IPS DF 6.9 (cell line): ENCODE results near the gene CHRNA1.

Experiments used
- DNase-seq: peaks from one replicate; pipeline ENCODE4 v3.0.0-alpha.2; 2013; ENCODE audit warnings: low read depth, low spot score
- H3K27ac ChIP-seq: one replicate; pipeline ENCODE4 v1.5.1; 2013; ENCODE audit warnings: low read length, control low read depth
- H3K27me3 ChIP-seq: 2 replicates; pipeline ENCODE4 v1.6.1; 2013; ENCODE audit warnings: mild to moderate bottlenecking, low read length; ENCODE audit not compliant: control insufficient read depth, insufficient read depth
- H3K36me3 ChIP-seq: 2 replicates; pipeline ENCODE4 v1.6.1; 2013; ENCODE audit warnings: low read length; ENCODE audit not compliant: control insufficient read depth, insufficient read depth
- H3K4me1 ChIP-seq: 2 replicates; pipeline ENCODE4 v1.6.1; 2013; ENCODE audit warnings: low read length; ENCODE audit not compliant: control insufficient read depth, insufficient read depth
- H3K4me3 ChIP-seq: 2 replicates; pipeline ENCODE4 v1.5.1; 2013; ENCODE audit warnings: mild to moderate bottlenecking, low read length
- H3K9me3 ChIP-seq: 2 replicates; pipeline ENCODE4 v1.6.1; 2013; ENCODE audit warnings: low read length, inconsistent platforms; ENCODE audit not compliant: control insufficient read depth, insufficient read depth
- WGBS: extraction: QIAGEN DNeasy Blood & Tissue Kit; methylation state at CpG from one replicate; pipeline ENCODE4 v1.1.7; 2013; ENCODE audit warnings: mixed read lengths, missing lambda C conversion rate; ENCODE audit not compliant: insufficient read length, insufficient coverage; 5-methylcytosine and 5-hydroxymethylcytosine counted together

Gene CHRNA1

DNA sequence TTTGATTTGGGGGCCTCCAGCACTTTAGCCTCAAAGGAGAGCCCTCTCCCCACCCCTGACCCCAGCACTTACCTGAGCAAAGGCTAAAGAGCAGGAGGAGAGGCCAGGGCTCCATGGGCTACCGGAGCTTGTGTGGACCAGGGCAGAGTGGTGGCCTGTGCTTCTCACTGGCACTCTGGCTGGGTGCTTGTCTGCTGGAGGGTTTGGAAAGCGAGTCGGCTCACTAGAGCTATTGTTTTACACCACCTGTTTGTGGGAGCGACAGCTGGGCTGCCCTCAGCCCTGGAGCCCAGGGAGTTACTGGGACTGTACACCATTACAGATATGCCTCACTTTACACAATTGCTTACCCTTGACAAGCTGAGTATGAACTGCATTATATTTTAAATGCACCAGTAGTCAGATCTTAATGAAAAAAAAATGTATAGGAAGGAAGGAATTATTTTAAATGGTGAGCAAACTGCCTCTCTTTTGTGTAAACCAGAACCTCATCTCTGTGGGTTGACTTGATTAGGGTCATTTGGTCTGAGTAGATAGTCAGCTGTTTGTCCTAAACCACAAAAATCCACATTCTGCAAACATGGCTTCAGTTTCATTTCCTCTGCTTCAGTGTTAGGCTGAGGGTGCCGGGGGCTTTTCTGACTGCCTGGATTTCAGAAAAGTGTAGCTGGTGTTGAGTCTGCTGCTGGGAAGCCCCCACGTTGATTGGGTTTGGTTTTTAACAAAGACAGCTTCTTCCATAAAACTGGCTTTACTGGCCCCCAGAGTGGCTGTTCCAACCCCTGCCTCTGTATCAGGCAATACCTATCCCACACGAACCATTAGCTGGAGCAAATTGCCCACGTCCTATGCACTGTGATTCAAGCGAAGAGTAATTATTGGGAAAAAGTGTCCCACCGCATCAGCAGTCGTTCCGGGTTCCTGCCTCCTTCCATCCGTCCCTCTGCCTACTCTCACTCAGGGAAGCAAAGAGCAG, at the start of gene CHRNA1:
CHRNA1 (minus strand) TSS at position 193 of the 976 bp plus-strand sequence; CDS start at position 115, 78 bp downstream.
- Histone ChIP-seq H3K4me1 (no peaks in the 10 kb centered on the region), H3K27me3 (no peaks in the 10 kb centered on the region), H3K4me3 (no peak within 1 kb of the TSS), H3K36me3 (no peaks in the 10 kb centered on the region), H3K9me3 (no peaks in the 10 kb centered on the region), H3K27ac (no peak within 1 kb of the TSS)
- no peak for DNase-seq
- WGBS, result no CpG with 5 or more reads among the region's 13 CpGs

DNA sequence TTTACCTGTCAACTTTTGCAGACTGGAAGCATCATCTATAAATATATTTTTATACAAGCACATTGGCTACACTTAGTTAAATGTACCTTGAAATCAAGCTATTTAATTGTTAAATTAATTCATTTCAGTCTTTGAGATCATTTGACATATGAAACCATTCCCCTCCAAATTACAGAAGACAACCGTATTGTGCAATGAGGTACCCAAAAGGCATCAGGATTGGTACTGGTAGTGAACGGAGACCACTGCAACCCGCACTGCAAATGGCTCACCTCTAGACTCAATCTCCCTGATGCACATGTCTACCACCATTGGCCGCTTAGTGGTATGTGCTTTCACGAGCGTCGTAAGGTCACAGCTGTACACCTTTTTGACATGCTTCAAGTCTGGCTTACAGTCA, 47.8 kb upstream of the CHRNA1 start:
- no peaks in the 10 kb centered on the region for H3K36me3 ChIP-seq
- DNase-seq, result no peak
- H3K27ac ChIP-seq, result no peak overlapping the region
- H3K4me1 ChIP-seq, result no peaks in the 10 kb centered on the region; the same call in 1 of the 2 replicates
- no peak overlapping the region for H3K4me3 ChIP-seq
- WGBS, result no CpG with 5 or more reads among the region's 7 CpGs
- H3K9me3 ChIP-seq, result no peaks in the 10 kb centered on the region
- H3K27me3 ChIP-seq, result no peaks in the 10 kb centered on the region

DNA sequence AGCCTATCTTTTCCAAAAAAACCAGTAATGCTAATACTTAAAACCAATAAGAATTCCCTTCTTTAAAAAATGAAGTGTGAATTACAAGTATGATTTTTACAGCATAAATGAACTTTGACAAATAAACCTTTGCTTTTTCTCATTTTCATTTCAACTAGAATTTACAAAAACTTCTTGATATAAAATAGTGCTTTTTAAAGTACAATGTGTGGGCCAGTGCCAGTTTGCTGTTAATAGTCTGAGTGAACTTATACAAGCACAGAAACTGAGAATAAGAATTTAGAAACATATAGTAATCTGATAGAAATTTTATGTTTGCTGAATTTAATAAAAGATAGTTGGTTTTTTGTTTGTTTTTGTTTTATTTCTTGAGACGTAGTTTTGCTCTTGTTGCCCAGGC, 43.7 kb upstream of the CHRNA1 start:
- H3K9me3 ChIP-seq, result no peaks in the 10 kb centered on the region
- WGBS, result 89% methylated on average over 1 of the region's 1 CpG
- no peak for DNase-seq
- H3K27ac ChIP-seq, result no peak overlapping the region
- no peak overlapping the region for H3K4me3 ChIP-seq
- H3K27me3 ChIP-seq, result no peaks in the 10 kb centered on the region
- no peaks in the 10 kb centered on the region for H3K4me1 ChIP-seq
- H3K36me3 ChIP-seq, result no peaks in the 10 kb centered on the region

DNA sequence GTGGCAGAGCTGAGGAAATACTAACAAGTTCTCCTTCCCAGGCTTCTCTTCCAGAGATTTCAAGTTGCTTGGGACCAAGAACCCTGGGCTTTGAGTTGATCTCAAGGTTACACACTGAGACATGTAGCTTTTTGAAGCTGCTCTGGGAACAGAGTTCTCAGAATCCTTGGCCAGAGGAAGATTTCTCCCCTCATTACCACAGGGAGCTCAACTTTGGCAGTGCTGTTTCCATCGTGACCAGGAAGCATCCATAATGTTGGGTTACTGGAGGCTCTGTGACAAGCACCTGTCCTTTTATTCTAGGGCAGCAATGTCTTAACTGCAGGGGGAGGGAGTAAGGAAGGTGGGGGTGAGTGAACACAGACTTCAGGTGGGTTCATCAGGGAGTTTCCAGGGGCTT, 41.5 kb upstream of the CHRNA1 start:
- no peak overlapping the region for H3K27ac ChIP-seq
- no peak overlapping the region for H3K4me3 ChIP-seq
- no peaks in the 10 kb centered on the region for H3K4me1 ChIP-seq
- H3K9me3 ChIP-seq, result no peaks in the 10 kb centered on the region
- no peaks in the 10 kb centered on the region for H3K36me3 ChIP-seq
- no peak for DNase-seq
- no peaks in the 10 kb centered on the region for H3K27me3 ChIP-seq
- no CpG with 5 or more reads among the region's 1 CpG for WGBS

DNA sequence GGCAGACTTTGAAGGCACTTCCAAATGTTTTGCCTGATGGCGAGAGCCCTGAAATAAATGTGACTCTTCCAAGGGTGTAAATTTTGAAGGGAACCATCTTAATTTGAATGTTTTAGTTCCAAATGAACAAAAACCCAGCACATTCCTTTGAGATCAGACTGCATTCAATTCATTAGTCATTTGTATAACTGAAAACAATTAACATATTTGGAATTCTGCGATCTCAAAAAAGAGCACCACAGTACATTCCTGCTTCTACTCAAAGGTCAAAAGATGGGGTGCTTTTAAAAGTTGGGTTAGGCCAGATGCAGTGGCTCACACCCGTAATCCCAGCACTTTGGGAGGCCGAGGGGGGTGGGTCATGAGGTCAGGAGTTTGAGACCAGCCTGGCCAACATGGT, 38.2 kb upstream of the CHRNA1 start:
- no peak overlapping the region for H3K4me3 ChIP-seq
- no peaks in the 10 kb centered on the region for H3K4me1 ChIP-seq
- peaks cover 3% of the 10 kb centered on the region; the same call in 1 of the 2 replicates for H3K36me3 ChIP-seq
- no CpG with 5 or more reads among the region's 4 CpGs for WGBS
- H3K27ac ChIP-seq, result no peak overlapping the region
- H3K9me3 ChIP-seq, result no peaks in the 10 kb centered on the region
- DNase-seq, result no peak
- H3K27me3 ChIP-seq, result no peaks in the 10 kb centered on the region

DNA sequence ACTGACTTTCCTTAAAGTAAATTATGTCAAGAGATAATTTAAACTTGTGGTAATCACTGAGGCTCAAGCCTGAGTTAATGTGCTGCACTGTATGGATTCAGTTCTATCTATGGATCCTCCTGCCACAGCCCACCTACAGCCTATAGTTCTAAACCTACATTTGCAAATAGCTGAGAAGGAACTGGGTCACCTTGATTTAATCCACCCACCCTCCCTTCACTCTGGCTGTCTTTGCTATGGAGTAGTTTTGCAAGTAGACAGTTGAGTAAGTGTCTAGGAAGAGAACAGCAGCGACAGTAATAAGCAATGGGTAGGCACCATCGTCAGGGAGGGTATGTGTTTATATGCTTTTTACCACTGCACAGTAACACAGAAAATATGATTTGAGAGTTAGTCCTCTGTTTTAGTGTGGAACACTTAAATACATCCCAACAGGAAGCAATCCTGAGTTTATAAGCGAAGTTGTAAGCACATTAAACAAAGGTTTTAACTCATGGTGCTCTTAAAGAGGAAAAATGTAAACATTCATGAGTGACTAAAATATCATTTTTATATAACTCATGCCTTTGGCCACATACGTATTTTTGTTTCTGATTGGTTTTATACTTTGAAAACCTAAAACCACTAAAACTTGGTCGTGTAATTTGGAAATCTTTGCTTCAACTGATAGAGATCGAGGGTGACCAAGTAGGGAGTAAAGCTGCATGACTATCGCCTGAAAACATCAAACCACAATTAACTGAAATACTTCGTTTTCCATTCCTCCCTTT, 36.3 kb upstream of the CHRNA1 start:
- peaks cover 3% of the 10 kb centered on the region; the same call in 1 of the 2 replicates for H3K36me3 ChIP-seq
- 100% methylated on average over 1 of the region's 8 CpGs for WGBS

DNA sequence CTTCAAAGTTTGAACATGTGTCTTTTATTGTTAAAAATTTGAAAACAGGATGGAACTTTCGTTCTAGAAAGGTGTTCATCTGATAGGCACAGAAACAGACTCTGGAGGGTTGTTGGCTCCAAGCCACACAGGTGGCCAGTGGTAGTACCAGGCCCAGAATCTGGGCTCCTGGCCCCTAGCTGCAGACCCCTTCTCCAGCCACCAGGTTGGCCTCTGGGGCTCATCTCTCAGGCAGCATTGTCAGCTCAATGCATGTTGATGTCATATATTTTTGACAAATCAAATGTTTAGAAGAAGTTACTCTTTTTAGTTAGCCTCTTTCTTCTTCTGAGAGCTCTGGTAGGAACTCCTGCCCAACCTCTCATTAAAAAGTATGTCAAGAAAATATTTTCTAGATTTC, 34.5 kb upstream of the CHRNA1 start:
- no peak for DNase-seq
- no CpG with 5 or more reads among the region's 1 CpG for WGBS
- H3K27me3 ChIP-seq, result no peaks in the 10 kb centered on the region
- peaks cover 2% of the 10 kb centered on the region; the same call in 1 of the 2 replicates for H3K4me1 ChIP-seq
- no peaks in the 10 kb centered on the region for H3K9me3 ChIP-seq
- peaks cover 3% of the 10 kb centered on the region; the same call in 1 of the 2 replicates for H3K36me3 ChIP-seq
- H3K27ac ChIP-seq, result no peak overlapping the region
- H3K4me3 ChIP-seq, result no peak overlapping the region

More for the DNA sequence above, 36.3 kb upstream of the CHRNA1 start:
- no peak for DNase-seq
- no peaks in the 10 kb centered on the region for H3K9me3 ChIP-seq
- no peak overlapping the region for H3K4me3 ChIP-seq
- H3K27ac ChIP-seq, result no peak overlapping the region
- H3K27me3 ChIP-seq, result no peaks in the 10 kb centered on the region
- peaks cover 2% of the 10 kb centered on the region; the same call in 1 of the 2 replicates for H3K4me1 ChIP-seq

DNA sequence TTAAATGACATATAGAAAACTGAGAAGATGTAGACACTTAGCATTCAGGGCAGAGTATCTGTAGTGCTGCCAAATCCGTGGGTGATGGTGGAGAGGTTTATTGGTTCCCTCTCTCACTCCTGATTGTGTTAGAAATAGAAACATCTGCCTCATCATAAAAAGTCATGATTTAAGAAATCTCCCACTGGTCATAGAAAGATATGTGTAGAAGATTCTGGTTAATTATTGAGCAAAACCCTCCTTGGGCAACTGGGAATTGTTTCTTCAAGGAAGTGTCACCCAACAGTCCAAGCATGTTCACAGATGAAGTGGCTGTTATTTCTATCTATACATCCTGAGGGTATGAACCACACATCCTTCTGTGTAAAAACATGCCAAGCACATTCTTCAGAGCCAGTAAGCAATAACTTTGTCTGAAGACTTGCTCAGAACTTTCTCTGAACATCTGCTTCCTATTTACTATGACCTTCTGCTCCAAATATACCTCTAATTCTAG, 33.6 kb upstream of the CHRNA1 start:
- no peaks in the 10 kb centered on the region for H3K27me3 ChIP-seq
- no peak for DNase-seq
- peaks cover 3% of the 10 kb centered on the region; the same call in 1 of the 2 replicates for H3K36me3 ChIP-seq
- H3K4me1 ChIP-seq, result peaks cover 2% of the 10 kb centered on the region; the same call in 1 of the 2 replicates
- H3K27ac ChIP-seq, result no peak overlapping the region
- no peaks in the 10 kb centered on the region for H3K9me3 ChIP-seq
- WGBS, result no CpG with 5 or more reads among the region's 1 CpG
- H3K4me3 ChIP-seq, result no peak overlapping the region

DNA sequence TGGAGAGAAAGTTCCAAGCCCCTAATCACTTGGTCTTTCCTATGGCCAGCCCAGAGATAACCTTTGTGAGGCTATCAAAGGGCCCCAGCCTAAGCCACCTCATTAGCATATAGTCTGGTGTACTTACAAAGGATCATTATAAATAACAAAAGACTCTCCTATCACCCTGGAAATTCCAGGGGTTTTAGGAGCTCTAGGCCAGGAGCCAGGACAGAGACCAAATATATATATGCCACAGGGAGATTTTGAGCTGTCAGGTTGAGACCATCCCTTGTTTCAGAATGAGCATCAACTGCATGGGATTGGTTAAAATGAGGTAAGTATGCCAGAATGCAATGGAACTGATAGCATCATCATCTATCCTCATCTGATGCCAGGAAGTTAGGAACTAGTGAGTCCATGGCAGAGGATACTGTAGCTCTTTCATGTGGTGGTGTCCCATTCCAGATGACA, 32.1 kb upstream of the CHRNA1 start:
- DNase-seq, result no peak
- Histone ChIP-seq H3K27me3 (no peaks in the 10 kb centered on the region), H3K9me3 (no peaks in the 10 kb centered on the region), H3K4me1 (peaks cover 6% of the 10 kb centered on the region), H3K27ac (no peak overlapping the region), H3K4me3 (no peak overlapping the region), H3K36me3 (peaks cover 3% of the 10 kb centered on the region; the same call in 1 of the 2 replicates)

DNA sequence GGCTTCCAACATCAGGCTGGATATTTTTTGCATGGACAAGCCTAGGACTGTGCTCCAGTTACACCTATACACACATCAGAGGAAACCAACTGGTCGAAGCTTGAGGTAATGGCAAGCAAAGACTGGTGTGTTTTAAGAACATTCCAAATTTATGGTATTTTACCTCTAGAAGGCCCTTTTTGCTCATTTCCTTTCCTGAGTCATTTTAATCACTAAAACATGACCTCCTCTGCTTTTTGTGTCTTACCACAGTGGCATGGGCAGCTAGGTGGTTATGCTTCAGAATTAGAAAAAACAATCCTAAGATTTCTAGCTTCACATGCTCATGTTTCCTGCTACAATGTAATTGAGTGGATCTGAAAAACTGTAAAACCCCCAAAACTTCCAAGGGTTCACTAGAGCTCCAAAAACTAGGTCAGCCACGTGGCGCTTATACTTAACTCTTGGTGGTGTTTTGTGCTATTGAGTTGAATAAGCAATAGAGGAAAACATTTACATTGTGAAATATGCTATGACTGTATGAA, 30.6 kb upstream of the CHRNA1 start:
- WGBS, result no CpG with 5 or more reads among the region's 3 CpGs
- Histone ChIP-seq H3K4me3 (no peak overlapping the region), H3K27ac (no peak overlapping the region)

More for the DNA sequence above, 30.6 kb upstream of the CHRNA1 start:
- no peaks in the 10 kb centered on the region for H3K9me3 ChIP-seq
- no peaks in the 10 kb centered on the region for H3K27me3 ChIP-seq
- peaks cover 3% of the 10 kb centered on the region; the same call in 1 of the 2 replicates for H3K36me3 ChIP-seq
- peaks cover 6% of the 10 kb centered on the region for H3K4me1 ChIP-seq
- DNase-seq, result no peak
